ENCODE data around the gene RCOR2. TPM values are rescaled to one million over a fixed set of nuclear protein-coding genes. Genes with fewer than 3 reads are reported as not detected.

RCOR2 gene
- total RNA-seq, 1 donor from 2014 or later, result 38.1 TPM

DNA sequence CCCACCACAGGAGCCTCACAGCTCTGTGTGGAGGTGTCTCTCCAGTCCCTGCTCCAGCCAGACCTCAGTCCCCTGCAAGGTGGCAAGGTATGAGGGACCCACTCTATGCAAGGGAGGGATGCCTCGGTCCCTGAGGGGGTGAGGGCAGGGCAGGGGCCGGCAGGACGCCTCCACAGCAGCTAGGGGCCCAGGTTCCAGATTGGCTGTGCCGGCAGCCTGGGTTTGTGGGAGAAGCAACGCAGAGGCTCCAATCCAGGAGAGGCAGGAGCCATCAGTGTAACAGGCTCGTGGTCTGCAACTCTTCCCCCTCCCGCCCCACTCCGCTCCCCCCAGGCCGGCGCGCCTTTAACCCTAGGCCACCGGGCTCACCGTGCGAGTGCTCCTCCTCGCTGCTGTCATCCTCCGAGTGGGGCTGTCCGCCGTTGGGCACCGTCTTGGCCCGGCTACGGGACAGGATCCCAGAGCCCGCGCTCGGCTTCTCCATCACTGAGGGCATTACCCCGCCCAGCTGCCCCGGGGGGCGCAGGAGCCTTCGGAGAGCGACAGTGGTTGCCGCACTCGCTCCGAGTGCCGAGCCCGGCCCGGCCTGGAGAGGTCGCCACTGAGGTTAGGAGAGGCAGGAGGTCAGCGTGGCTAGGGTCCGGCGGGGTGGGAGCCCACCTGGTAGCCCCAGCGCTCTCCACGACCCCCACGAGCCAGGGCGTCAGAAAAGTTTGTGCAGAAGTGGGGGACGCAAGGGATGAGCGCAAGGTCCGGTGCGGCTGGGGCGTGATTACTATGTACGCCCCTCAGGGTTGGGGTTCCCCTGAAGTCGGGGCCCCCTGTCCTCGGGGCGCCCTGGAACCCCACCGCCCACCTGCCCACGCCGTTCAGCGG, 765 bp downstream of the RCOR2 start:
- peak overlapping the region; percentile 26 for H3K27ac Mint-ChIP-seq
- no peak for DNase-seq (ENCODE audit: extremely low spot score, unreplicated experiment)
- TF ChIP-seq, protein P1, sequence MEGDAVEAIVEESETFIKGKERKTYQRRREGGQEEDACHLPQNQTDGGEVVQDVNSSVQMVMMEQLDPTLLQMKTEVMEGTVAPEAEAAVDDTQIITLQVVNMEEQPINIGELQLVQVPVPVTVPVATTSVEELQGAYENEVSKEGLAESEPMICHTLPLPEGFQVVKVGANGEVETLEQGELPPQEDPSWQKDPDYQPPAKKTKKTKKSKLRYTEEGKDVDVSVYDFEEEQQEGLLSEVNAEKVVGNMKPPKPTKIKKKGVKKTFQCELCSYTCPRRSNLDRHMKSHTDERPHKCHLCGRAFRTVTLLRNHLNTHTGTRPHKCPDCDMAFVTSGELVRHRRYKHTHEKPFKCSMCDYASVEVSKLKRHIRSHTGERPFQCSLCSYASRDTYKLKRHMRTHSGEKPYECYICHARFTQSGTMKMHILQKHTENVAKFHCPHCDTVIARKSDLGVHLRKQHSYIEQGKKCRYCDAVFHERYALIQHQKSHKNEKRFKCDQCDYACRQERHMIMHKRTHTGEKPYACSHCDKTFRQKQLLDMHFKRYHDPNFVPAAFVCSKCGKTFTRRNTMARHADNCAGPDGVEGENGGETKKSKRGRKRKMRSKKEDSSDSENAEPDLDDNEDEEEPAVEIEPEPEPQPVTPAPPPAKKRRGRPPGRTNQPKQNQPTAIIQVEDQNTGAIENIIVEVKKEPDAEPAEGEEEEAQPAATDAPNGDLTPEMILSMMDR (conservative IDR thresholded peaks at IDR 0.05), result peak; percentile 80
- peaks cover 6% of the 10 kb centered on the region for H3K36me3 Mint-ChIP-seq
- H3K4me1 Mint-ChIP-seq (ENCODE audit: unreplicated experiment), result peaks cover 12% of the 10 kb centered on the region
- no peaks in the 10 kb centered on the region for H3K27me3 Mint-ChIP-seq
- H3K4me3 Mint-ChIP-seq, result peak overlapping the region; percentile 91
- H3K9me3 Mint-ChIP-seq, result no peaks in the 10 kb centered on the region

DNA sequence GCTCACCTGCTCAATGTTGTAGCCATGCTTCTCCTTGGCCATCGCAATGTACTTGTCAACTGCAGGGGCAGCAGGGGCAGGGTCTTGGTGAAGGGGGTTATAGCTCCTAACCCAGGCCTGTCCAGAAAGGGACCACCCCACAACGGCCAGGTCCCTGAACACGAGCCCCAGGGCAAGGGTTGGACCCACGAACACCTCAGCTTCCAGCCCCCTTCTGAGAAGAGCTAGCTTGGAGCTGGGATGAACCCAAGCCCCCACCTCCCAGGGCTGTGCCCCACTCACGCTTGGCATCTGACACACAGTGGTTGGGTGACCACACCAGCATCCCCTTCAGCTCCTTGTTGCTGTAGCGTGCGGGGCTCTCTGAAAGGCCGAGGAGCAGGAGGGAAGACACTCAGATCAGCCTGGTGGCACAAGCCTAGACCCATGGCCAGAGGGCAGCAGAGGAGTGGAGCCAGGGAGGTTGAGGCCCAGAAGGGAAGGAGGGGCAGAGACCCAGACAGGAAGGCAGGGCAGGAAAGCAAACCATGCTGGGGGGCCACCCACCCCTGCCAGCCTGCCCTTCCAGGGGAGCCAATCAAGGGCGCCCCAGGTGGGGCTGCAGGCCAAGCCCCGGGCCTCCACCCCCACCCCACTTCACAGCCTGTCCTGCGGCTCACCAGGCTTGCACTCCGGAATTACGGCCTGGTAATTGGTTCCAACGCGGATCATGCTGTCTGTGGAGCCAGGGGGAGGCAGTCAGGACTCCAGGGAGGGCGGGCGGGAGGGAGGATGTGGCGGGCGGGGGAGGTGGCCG, 1.9 kb downstream of the RCOR2 start:
- Mint-ChIP-seq H3K4me3 (peak overlapping the region; percentile 83), H3K36me3 (peaks cover 6% of the 10 kb centered on the region), H3K27me3 (no peaks in the 10 kb centered on the region), H3K4me1 (ENCODE audit: unreplicated experiment) (peaks cover 12% of the 10 kb centered on the region), H3K9me3 (no peaks in the 10 kb centered on the region), H3K27ac (no peak overlapping the region)
- DNase-seq (ENCODE audit: extremely low spot score, unreplicated experiment), result no peak
- TF ChIP-seq, protein P1 (conservative IDR thresholded peaks at IDR 0.05), result no peak

DNA sequence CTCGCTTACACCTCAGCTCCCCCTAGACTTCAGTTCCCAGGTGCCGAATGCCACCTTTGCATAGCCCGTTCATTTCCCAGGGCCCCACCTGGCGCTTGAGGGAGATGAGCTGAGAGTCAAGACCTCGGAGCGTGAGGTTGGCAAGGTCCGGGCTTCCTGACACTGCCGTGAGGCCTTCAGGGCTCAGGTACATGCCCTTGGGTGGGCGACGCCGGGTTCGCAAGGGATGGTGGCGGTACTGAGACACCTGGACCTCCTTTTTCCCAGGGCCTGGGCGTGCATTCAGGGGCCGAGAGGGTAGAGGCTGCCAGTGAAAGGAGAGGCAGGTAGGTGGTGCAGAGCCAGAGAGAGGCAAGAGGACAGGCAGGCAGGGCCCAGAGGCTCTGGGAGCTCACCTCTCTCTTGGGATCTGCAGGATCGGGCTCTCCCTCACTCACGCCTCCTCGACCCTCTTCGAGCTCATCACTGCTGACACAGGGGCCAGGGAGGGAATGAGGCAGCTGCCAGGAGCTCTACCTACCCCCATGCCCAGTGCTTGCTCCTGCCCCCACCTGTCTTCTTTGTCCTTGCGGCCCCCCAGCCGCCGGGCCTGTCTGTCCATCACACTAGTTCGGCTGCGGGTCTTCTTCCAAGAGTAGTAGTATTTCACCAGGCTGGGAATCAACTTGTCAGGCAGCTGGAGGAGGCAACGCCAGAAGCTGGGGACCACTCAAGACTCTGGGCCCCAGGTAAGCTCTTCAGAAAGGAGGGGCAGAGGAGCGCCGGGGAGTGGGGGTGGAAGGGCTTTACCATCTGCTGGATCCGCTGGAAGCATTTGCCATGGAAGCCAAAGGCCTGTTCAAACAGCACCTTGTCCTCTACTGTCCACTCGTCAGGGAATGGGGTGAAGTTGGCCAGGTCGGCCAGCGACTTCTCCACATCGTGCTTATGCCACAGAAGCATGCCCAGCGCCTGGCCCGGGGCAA, 2.8 kb downstream of the RCOR2 start:
- Mint-ChIP-seq H3K36me3 (peaks cover 6% of the 10 kb centered on the region), H3K4me3 (peak overlapping the region; percentile 67), H3K9me3 (no peaks in the 10 kb centered on the region), H3K27me3 (no peaks in the 10 kb centered on the region), H3K4me1 (ENCODE audit: unreplicated experiment) (peaks cover 12% of the 10 kb centered on the region), H3K27ac (no peak overlapping the region)
- TF ChIP-seq, protein P1 (conservative IDR thresholded peaks at IDR 0.05), result no peak
- no peak for DNase-seq (ENCODE audit: extremely low spot score, unreplicated experiment)

DNA sequence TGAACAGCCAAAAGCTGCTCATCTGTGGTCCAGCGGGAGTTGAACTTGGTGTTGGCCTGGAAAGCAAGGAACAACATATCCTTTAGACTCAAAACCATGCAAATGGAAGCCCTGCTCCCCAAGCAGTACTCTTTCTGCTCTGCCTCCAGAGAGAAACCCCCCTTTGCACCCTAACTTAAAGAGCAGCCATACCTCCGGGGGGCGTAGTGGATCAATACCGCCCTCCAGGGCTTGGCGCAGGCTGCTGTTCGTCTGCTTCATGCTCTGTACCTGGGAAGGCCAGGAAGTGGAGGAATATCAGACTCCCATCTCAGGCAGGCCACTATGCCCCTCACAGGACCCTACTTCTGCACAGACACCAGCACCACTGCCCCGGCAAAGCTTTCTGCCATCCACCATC, 4.3 kb downstream of the RCOR2 start:
- Mint-ChIP-seq H3K27me3 (no peaks in the 10 kb centered on the region), H3K27ac (no peak overlapping the region), H3K9me3 (no peaks in the 10 kb centered on the region), H3K36me3 (peaks cover 6% of the 10 kb centered on the region), H3K4me1 (ENCODE audit: unreplicated experiment) (peaks cover 6% of the 10 kb centered on the region), H3K4me3 (no peak overlapping the region)
- DNase-seq (ENCODE audit: extremely low spot score, unreplicated experiment), result no peak
- TF ChIP-seq, protein P1 (conservative IDR thresholded peaks at IDR 0.05), result no peak

DNA sequence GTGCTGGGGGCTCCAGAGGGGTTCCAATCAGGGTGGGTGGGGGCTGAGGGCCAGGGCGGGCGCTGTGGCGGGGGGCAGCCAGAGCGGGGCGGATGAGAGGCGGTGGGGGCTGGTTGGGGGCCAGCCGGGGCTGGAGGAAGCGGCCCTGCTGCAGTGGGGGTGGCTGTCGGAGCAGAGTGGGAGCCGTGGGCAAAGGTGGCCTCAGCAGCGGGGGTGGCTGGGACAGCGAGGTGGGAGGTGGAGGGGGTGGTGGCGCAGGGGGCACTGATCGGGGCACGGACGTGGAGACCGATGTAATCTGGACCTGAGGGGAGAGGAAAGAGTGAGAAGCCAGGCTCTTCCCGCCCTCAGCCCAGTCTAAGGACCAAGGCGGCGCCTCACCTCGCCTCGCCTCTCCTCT, 5.1 kb downstream of the RCOR2 start:
- H3K27me3 Mint-ChIP-seq, result no peaks in the 10 kb centered on the region
- no peak overlapping the region for H3K4me3 Mint-ChIP-seq
- H3K36me3 Mint-ChIP-seq, result peaks cover 6% of the 10 kb centered on the region
- no peak for DNase-seq (ENCODE audit: extremely low spot score, unreplicated experiment)
- TF ChIP-seq, protein P1 (conservative IDR thresholded peaks at IDR 0.05), result no peak
- peaks cover 6% of the 10 kb centered on the region for H3K4me1 Mint-ChIP-seq (ENCODE audit: unreplicated experiment)
- no peak overlapping the region for H3K27ac Mint-ChIP-seq
- H3K9me3 Mint-ChIP-seq, result no peaks in the 10 kb centered on the region

All from type B pancreatic cell (in vitro differentiated cells).